ENCODE measurements around the gene CHN1. TPM values are rescaled to one million over a fixed set of nuclear protein-coding genes. Genes with fewer than 3 reads are reported as not detected.

CHN1 gene
- total and polyA plus RNA-seq, 2 experiments from 2014 or later = 64.3 to 70.8 TPM

DNA sequence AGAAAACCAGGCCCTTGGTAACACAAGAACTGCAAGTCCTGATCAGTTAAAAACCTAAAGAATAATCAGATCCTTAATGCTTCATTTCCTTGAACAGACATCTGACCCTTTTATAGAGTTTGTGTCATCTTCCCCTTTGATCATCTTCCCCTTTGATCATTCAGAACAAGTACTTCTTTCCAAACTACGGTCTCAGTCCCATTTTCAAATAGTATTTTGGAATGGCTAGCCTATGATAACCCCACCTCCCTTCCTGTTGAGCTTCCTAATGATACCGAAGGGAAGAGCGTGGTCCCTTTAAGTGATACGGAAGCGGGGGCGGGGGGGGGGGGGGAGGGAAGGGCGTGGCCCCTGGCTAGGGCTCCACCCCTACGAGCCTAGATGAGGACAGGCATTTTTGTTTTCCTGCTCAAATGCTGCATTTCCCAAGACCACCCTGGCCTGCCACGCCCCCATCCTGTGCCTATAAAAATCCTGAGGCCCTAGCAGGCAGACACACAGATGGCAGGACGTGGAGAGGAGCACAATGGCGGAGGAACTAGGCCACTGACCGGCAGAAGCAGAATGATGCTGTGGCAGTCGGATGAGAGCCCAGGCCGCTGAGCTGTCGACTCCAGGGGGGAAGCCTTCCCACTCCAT is 216.8 kb downstream of the CHN1 start:
- Histone ChIP-seq H3K27ac (no peak overlapping the region), H3K36me3 (no peaks in the 10 kb centered on the region), H3K4me3 (no peak overlapping the region), H3K4me1 (ENCODE audit: low read depth) (peaks cover 22% of the 10 kb centered on the region), H3K27me3 (no peaks in the 10 kb centered on the region), H3K9me3 (ENCODE audit: low read depth) (no peaks in the 10 kb centered on the region)
- TF ChIP-seq, protein P1, sequence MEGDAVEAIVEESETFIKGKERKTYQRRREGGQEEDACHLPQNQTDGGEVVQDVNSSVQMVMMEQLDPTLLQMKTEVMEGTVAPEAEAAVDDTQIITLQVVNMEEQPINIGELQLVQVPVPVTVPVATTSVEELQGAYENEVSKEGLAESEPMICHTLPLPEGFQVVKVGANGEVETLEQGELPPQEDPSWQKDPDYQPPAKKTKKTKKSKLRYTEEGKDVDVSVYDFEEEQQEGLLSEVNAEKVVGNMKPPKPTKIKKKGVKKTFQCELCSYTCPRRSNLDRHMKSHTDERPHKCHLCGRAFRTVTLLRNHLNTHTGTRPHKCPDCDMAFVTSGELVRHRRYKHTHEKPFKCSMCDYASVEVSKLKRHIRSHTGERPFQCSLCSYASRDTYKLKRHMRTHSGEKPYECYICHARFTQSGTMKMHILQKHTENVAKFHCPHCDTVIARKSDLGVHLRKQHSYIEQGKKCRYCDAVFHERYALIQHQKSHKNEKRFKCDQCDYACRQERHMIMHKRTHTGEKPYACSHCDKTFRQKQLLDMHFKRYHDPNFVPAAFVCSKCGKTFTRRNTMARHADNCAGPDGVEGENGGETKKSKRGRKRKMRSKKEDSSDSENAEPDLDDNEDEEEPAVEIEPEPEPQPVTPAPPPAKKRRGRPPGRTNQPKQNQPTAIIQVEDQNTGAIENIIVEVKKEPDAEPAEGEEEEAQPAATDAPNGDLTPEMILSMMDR (IDR thresholded peaks at IDR 0.05; ENCODE audit: low read depth, low read length) = no peak
- no peak for DNase-seq (ENCODE audit: low read depth in 1 of 2, low spot score in 1 of 2)

DNA sequence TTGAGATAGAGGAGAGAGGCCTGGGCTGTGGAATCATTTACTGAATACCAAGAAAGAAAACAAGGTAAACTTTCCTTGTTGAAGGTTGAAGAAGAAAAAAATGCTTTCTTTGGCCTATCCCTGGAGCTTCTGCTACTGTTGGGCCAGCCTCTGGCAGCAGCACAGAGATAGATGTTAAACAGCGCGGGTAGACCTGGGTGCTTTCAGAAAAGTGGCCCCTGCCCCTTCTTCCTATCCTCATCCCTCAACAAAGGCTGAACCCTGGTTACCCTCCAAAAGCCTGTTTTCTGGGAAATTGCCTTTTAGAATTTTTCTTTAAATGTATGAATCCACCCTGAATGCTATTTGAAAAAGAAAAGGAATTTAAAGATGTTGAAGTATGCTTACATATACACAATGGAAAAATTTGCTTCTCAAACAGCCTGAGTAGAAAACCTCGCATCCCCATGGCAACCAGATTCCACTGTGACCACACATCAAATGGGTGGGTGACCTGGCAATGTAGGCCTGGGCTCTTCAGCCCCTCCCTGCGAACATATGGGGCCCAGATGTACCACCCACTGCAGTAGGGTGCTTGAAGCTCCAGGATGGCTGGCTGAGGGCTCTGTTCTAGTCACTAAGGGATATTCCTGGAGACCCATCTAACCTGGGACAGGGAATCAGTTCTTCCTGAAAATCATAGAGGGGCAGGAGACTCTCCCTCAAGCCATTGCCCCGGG is 217.5 kb downstream of the CHN1 start:
- Histone ChIP-seq H3K4me3 (no peak overlapping the region), H3K9me3 (ENCODE audit: low read depth) (no peaks in the 10 kb centered on the region), H3K4me1 (ENCODE audit: low read depth) (peaks cover 22% of the 10 kb centered on the region), H3K27ac (no peak overlapping the region), H3K27me3 (no peaks in the 10 kb centered on the region), H3K36me3 (no peaks in the 10 kb centered on the region)
- TF ChIP-seq, protein P1 (IDR thresholded peaks at IDR 0.05; ENCODE audit: low read depth, low read length) = no peak
- DNase-seq (ENCODE audit: low read depth in 1 of 2, low spot score in 1 of 2) = peak in 1 of 2 donors; percentile 88

DNA sequence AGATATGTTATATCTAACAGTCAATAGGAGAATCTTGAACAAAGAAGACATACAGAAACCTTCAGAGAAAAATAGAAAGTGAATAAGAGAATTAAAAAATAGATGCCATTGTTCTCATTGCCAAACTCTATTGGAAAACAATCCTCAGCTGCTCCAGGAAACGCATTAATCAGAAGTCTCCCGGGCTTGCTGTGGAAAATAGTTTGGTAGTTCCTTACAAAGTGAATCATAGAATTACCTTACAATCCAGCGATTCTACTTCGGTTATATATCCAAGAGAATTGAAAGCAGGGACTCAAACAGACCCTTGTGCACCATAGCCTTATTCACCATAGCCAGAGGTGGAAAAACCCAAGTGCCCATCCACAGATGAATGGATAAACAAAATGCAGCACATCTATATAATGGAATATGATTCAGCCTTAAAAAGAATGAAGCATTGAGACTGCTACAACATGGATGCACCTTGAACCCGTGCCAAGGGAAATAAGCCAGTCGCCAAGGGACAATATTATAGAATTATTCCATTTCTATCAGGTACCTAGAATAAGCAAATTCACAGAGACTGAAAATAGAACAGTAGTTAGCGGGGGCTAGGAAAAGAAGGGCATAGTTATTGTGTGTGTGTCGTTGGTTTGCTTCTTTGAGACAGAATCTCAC is 219.0 kb downstream of the CHN1 start:
- Histone ChIP-seq H3K36me3 (no peaks in the 10 kb centered on the region), H3K27me3 (no peaks in the 10 kb centered on the region), H3K9me3 (ENCODE audit: low read depth) (no peaks in the 10 kb centered on the region), H3K4me3 (no peak overlapping the region), H3K27ac (no peak overlapping the region), H3K4me1 (ENCODE audit: low read depth) (peaks cover 22% of the 10 kb centered on the region)
- TF ChIP-seq, protein P1 (IDR thresholded peaks at IDR 0.05; ENCODE audit: low read depth, low read length) = no peak
- DNase-seq (ENCODE audit: low read depth in 1 of 2, low spot score in 1 of 2) = peak in 1 of 2 donors; percentile 33

DNA sequence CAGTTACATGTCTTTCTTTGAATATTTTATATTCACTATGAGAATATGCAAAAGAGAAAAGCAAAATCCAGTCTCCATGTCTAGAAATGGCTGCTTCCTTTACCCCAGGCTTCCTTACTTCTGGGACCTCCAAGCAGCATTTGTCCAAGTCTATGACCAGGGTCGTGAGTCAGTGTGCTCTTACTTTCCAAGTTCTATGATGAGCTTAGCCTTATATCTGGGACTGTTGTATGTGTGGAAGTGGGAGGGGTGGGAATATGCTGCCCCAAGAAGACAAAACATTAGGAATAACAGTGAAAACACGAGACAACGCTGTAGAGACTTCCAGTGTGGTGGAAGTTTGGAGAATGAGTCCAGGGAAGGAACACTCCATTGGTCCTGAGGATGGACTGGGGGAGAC is 219.7 kb downstream of the CHN1 start:
- no peaks in the 10 kb centered on the region for H3K36me3 ChIP-seq
- TF ChIP-seq, protein P1 (IDR thresholded peaks at IDR 0.05; ENCODE audit: low read depth, low read length) = no peak
- no peak overlapping the region for H3K27ac ChIP-seq
- no peaks in the 10 kb centered on the region for H3K27me3 ChIP-seq
- H3K4me3 ChIP-seq = no peak overlapping the region
- H3K9me3 ChIP-seq (ENCODE audit: low read depth) = no peaks in the 10 kb centered on the region
- peaks cover 18% of the 10 kb centered on the region for H3K4me1 ChIP-seq (ENCODE audit: low read depth)
- no peak for DNase-seq (ENCODE audit: low read depth in 1 of 2, low spot score in 1 of 2)

DNA sequence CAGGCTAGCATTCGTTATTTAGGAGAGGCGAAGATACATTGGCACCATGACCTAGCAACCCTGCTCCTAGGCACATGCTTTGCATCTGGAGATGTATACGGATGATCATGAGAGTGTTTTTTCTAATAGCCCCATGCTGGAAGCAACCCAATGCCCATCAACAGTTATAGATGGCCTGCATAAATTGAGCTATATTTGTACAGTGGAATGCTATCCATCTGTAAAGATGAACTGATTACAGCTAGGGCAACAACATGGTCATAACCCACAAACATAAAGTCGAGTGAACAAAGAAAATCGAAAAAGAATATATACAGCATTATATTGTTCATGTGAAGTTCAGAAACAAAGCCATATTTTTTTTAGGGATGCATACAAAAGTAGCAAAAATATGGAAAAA is 220.3 kb downstream of the CHN1 start:
- peaks cover 18% of the 10 kb centered on the region for H3K4me1 ChIP-seq (ENCODE audit: low read depth)
- peak overlapping the region; percentile 48 for H3K27ac ChIP-seq
- no peaks in the 10 kb centered on the region for H3K9me3 ChIP-seq (ENCODE audit: low read depth)
- H3K27me3 ChIP-seq = no peaks in the 10 kb centered on the region
- no peak overlapping the region for H3K4me3 ChIP-seq
- TF ChIP-seq, protein P1 (IDR thresholded peaks at IDR 0.05; ENCODE audit: low read depth, low read length) = no peak
- H3K36me3 ChIP-seq = no peaks in the 10 kb centered on the region
- no peak for DNase-seq (ENCODE audit: low read depth in 1 of 2, low spot score in 1 of 2)

All from cardiac muscle cell (in vitro differentiated cells and primary cell).